ENCODE data around the gene KCNA3.

Gene KCNA3

DNA sequence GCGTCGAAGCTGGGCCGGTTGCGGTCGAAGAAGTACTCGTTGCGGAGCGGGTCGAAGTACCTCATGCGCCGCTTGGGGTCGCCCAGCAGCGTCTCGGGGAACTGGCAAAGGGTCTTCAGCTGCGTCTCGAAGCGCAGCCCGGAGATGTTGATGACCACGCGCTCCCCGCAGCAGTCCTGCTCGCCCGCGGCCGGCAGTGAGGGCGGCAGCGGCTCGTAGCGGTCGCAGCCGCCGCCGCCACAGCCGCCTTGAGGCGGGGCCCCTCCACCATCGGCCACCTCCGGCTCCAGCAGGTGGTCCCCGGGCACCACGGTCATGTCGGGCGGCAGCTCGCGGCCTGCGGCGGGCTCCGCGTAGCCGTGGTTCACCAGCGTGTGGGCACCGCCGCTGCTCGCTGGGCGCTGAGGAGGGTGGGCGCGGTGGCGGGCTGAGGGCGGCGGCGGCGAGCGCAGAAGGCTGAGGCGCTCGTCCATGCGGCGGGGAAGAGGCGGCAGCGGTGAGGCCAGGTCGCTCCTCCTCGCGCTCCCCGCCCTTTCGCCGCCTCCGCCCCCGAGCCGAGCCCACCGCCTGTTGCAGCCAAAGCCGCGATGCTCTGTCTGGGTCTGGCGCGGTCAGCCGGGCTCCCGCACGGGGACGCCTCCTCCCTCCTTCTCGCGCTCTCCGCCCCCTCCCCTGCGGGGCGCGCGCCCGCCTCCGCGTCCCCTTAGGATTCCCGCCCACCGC is at the start of gene KCNA3:
KCNA3 (minus strand) TSS at position 604 of the 723 bp plus-strand sequence; CDS start at position 473, 131 bp downstream.
- peak; percentile 78 for DNase-seq

DNA sequence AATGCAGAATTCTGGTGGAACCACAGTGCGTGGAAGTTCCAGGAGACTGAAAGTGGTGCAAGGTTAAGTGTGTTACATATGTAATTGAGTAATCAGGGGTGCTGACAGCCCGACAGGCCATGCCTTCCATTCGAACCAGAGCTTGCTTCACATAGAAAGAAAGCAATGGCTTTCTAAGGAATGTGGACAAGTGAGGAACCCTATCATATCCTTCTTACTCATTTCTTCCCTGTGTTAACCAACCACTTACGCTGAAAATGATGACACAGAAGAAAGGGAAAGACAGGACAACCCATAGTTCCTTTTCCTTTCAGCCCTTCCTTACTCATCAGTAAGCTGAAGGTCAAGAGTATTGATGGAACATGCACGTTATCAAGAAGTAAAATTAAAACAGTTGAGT is 48.1 kb upstream of the KCNA3 start:
- DNase-seq = no peak

DNA sequence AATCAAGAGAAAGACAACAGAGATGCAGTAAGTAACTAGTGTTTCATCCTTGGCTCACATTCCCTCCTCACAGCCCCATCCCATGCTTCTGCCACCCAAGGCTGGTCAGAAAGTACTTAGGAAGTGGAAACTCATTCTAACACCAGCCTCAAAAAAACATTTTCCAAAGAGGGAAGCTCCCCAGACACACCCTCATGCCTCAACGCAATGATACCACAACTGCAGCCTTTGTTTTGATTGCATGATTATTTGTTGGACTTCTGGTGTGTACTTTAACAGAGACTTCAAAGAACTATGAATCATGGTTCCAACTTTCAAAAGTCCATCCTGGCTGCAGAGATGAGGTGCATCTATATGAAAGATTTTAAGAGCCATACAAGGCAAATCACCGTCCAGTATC is 45.2 kb upstream of the KCNA3 start:
- DNase-seq = no peak

DNA sequence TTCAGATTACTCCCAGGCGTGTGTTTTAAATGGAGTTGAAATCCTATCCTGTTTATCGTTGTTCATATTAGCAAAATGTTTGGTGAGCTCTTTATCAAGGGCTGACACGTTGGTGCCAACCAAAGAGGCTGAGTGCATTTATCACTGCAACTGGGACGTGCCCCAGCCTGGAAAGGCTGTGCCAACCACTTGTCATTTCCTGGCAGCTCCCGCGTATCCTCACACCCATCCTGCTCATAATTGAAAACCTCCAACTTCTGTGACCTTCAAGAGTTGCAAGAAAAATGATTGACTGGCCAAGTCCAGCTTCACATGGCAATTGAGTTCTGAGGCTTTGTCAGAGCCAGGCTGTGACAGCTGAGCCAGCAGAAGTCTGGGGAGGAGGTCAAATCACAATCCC is 43.7 kb upstream of the KCNA3 start:
- DNase-seq = no peak

DNA sequence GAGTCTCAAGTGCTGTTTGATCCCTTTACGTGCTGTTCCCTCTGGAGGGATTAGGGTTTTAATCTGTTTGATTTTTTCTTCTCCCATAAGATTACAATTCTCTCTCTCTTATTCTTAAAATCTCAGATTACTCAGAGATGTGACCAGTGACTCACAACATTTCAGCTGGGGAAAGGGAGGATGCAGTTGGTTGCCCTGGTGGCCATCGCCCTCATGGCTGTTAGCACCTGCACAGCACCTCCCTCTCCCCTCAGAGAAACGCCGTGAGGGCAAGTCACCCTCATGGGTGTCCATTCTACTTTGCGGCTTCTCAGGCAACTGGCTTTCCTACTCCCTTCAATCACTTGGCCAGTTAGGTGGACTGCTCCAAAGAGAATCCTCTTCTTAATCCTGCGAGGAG is 42.4 kb upstream of the KCNA3 start:
- DNase-seq = no peak

DNA sequence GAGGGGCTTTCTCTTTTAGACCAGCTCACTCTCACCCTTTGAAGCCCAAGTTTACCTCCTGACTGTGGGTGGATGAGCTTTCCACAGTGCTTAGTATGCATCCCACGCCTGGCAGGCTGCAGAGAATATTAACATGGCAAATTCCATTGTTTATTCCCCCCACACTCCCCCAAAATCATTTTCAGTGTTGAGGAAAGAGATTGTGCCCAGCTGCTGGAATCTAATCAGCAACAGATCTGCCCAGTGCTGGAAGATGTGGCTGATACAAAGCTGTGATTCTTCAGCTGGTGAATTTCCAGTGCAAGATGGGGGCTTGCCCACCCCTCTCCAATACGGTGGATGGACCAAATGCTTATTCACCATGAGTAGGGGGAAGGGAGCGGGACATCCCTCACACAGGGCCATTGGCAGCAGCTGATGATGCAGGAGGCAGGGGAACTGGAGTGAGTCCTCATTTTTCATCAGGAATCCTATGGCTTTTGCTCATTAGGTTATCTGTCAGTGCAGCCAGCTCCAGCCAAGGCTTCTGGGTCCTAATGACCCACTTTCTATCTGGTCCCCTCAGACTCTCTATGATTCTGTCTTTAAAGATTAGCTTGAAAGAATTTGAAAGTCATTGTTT is 39.7 kb upstream of the KCNA3 start:
- DNase-seq = no peak

DNA sequence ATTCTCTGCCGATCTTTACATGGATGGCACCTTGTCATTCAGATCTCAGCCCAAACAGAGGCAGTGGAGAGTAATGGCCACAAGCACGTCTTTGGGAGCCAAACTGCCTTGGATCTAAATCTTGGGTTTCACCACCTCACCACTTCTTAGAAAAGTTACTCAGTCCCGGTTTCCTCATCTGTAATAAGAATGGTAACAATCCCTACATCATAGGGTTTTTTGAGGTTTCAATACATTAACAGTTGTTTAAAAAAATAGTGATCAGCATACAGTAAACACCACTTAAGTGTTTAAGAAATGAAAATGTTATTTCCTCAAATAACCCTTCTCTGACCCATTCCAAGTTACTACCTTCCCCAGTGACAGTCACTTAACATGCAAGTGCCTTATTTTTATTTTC is 38.5 kb upstream of the KCNA3 start:
- no peak for DNase-seq

DNA sequence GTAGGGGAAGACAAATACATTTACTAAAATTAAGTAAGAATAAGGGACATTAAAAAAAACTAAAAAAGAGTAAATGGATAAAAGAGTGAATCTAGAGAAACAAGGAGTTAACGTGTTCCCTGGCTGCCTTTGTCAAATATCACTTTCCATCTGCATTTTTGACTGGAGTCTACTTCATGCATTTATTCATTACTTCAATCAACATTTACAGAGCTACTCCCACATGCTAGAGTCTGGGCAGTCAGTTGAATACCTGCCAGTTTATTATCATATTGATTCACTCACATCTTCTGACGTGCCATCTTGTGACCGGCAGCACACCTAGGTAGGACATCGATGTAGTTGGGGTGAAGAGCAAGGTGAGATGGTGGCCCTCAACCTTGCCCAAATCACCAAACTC is 35.6 kb upstream of the KCNA3 start:
- no peak for DNase-seq

DNA sequence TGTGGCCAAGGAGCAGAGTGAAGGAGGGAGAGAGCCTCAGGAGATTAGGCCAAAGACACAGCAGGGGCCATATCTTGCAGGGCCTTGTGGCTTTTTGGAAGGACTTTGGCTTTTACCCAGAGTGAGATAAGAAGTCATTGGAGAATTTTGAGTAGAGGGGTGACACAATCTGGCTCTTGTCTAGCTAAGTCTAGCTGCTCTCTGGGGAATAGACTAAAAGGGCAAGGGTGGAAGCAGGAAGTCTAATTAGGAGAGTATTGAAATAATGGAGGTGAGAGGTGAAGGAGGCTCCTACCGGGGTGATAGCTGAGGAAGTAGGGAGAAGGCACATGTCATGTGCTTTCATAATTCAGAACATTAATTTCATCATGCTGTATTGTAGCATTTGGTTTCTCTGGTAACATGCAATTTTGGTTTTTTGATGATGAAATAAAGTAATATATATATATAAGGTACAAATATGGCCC is 34.3 kb upstream of the KCNA3 start:
- DNase-seq = no peak

DNA sequence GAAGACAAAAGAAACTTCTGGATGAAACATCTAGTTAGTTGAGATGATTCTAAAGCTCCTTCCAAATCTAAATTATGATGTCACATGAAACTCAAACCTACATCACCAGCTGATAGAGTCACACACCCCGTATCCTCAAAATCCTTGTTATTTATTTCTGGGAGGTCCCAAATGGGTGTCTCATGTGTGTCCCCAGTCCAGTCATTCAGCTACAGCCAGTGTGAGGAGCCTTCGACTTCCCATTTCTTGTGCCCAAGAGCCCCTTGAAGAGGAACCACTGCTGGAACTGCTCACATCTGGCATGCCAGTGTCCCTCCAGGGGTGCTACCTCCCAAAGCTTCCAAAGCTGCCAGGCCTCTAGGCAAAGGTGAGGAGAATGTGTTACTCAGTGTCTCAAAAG is 32.5 kb upstream of the KCNA3 start:
- DNase-seq = no peak

DNA sequence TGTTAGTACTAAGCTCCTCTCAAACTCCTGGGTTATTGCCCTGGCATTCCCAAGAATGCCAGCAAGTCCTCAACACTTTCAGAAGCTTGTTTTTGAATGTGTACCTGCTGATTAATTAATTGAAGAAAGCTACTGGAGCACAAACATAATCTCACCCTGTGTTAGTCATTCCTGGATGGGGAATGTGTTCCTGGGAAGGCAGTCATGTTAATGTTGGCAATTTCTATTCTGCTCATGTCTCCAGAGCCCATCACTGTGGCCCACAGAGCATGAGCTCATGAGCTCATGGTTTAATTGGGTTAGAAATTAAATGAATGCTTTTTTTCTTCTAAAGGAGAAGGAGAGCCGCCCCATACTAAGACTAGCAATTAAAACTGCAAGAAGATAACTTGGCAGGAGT is 31.9 kb upstream of the KCNA3 start:
- DNase-seq = no peak

DNA sequence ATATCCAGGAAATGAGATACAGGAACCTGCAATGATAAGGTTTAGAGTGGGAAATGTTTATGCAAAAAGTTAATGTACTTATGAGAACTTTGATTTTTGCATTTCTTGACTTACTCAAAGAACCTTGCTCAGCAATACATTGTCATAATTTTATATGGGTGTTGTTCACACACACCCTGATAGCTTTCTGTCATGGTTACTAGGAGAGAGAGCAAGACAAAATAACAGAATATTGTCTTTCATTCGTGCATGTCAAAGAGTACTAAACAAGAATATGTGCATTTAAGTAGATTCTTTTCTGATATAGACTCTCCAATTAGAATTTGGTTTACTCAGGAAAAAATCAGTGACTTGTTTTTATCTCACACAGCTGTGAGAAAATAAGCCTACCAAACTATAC is 27.5 kb upstream of the KCNA3 start:
- no peak for DNase-seq

DNA sequence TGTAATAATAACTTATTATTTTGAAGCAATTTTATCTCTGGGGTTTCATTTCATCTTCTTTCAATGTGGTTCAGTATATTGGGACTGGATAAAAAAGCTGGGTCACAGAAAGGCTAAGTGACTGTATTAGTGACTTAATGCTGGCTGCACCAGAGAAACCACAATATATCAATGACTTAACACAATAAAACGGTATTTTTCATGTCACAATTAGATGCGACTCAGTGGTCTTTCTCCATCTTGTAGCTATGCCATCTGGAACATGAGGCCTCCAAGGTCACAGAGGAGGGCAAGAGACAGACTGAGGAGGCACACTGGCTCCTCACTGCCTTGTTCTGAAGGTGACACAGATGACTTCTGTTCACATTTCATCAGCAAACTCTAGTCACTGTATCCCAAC is 26.0 kb upstream of the KCNA3 start:
- no peak for DNase-seq

DNA sequence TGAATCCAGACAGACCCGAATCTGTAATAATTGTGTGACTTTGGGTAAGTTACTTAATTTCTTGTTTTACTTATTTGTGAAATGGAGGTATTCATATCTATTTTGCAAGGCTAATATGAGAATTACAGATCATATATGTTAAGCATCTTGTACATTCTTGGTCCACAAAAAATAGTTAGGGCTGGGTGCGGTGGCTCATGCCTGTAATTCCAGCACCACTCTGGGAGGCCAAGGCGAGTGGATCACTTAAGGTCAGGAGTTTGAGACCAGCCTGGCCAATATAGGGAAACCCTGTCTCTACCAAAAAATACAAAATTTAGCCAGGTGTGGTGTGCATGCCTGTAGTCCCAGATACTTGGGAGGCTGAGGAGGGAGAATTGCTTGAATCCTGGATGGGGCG is 22.9 kb upstream of the KCNA3 start:
- DNase-seq = no peak

DNA sequence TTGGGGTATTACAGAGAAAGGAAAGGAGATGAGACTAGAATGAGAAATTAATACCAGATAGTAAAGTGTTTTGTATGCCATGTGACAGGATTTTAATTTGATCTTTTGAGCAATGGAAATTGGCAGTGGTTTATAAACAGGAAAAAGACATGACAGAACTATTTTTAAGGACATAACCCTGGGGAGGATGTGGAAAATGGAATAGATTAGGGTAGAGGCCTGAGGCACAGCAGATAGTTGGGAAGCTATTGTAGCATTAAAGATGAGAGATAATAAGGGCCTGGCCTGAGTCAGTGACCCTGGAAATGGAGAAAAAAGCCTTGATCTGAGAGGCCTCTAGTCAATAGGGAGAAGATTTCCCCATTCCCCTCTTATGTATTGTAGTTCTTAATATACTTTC is 22.1 kb upstream of the KCNA3 start:
- no peak for DNase-seq

DNA sequence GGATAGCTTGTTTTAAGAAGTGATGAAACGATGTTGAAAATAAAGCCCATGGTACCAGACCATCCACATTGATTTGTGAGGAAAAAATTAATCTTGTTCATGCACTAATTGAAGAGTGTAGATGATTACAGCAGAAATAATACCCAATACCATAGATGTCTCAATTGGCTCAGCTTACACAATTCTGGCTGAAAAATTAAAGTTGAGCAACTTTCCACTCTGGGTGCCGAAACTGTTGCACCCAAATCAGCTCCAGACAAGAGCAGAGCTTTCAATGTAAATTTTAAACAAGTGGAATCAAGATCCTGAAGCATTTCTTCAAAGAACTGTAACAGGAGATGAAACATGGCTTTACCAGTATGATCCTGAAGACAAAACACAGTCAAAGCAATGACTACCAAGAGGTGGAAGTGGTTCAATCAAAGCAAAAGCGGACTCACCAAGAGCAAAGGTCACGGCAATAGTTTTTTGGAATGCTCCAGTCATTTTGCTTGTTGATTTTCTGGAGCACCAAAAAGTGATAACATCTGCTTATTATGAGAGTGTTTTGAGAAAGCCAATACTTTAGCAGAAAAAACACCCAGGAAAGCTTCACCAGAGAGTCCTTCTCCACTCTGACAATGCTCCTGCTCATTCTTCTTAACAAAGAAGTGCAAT is 16.1 kb upstream of the KCNA3 start:
- DNase-seq = no peak

DNA sequence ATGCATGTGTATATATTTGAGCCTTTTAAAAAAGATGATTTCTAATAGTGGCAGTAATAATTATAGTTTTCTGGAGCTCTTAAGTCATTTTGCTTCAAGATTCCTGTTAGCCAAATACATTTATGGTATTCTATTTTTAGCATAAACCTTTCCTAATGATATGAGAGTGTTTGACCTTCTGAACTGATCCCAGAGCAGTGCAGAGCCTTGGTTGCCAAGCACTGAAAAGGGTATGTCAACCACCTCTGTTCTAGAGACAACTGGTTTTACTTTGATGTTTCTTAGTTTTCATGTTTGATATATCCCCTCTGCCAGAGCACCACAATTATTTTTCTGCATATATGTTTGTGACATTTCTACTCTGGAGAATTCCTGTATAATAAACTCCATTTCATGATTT is 15.1 kb upstream of the KCNA3 start:
- DNase-seq = no peak

DNA sequence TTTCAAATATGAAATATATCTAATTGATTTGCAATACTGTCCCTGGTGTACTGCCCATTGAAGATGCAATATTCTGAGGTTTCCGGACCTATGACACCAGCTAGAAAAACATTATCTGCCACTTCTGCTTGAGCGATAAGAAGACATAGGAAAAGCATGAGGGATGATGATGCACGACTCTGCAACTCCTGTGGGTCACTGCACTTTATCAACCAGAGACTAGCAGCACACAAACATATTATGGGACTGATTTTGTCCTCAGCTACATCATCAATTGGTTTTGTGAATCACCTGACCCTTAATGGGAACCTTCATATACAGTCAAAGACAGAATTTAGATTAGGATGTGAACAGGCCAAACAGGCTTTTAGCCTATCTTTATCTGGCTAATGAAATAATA is 13.8 kb upstream of the KCNA3 start:
- no peak for DNase-seq

DNA sequence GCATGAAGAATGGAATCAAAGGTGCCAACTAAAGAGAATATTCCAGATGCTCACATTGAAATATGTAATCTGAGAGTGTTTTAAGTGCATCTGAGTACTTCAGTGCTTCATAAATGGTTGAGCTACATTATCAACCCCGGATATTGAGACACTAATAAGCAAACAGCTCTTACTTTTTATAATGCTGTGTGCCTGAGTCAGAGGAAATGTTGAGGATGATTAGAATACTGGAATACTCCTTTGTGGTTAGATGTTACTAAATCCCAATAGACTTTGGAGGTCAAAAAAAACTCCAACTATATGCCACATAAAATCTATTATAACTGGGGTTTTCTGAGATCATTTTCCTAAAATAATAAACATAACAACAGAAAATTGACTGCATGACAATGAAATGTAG is 12.5 kb upstream of the KCNA3 start:
- DNase-seq = no peak

DNA sequence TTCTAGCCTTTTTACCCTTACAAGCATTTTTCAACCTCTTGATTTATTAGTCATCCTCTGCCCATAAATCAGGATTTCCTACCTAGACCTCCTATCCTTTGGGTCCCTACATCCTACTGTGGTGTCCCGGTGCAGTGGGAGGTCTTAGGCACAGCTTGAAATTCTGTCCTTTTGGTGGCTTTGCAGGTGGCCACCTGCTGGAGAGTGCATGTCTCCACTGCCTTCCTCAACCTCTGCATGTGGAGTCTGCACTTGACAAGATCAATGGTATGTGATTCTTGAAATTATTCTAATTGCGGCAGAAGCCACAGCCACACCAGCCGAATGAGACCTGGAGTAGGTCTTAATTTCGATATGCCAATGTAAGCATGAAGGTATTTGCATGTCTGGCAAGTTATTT is 11.4 kb upstream of the KCNA3 start:
- DNase-seq = no peak

DNA sequence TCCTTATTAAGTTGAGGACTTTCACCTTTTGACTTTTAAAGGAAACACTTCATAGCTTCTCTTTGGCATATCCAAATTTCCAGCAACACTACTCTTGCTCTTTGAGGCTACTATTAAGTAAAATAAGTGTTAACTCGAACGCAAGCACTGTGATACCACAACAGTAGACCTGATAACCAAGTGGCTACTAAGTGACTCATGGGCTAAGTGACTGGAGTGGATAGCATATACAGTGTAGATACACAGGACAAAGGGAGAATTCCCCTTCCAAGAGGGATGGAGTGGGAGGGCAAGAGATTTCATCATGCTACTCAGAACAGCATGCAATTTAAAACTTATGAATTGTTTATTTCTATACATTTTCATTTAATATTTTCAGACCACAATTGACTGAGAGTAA is 9.8 kb upstream of the KCNA3 start:
- no peak for DNase-seq

DNA sequence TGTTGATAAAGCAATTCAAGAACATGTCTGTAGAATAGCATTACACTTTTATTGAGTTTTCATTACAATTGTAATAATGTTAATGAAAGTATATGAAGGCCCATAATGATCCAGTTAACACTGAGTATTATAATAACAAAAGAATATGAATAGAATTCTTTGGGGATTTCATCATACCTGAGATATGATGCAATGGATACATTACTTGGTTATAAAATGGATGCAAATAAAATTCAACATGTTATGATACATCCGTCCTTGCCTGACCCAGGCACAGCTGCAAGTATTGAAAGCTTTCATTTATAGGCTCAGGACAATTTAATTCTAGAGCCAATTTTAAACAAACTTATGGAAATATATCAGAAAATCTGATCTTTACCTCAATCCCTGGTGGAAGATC is 8.2 kb upstream of the KCNA3 start:
- DNase-seq = no peak

DNA sequence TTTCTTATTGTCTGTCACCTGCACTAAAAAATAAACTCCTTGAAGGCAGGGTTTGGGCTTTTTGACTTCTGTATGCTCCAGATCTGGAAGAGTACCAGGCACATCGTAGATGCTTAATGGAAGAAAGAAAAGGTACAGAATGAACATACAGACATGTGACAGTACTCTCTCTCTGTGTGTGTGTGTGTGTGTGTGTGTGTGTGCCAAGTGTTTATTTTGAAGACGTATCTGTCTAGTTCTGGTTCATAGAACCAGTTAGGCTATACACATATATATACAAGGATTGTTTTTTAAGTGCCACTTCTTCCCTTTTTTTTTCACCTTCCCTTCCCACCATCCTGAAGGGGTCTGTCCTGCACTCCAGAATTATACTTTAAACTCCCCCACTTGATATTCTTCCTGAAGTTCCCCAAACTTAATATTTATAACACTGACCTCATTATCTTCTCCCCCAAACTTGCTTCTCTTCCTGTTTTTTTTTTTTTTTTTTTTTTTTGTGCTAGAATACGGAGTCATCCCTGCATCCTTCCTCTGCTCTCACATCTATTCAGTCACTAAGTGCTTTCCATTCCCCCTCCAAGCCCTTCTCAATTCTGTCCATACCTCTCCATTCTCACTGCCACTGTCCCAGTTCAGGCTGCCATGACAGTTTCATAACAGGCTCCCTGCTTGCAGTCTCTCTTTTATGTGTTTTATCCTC is 5.4 kb upstream of the KCNA3 start:
- no peak for DNase-seq

DNA sequence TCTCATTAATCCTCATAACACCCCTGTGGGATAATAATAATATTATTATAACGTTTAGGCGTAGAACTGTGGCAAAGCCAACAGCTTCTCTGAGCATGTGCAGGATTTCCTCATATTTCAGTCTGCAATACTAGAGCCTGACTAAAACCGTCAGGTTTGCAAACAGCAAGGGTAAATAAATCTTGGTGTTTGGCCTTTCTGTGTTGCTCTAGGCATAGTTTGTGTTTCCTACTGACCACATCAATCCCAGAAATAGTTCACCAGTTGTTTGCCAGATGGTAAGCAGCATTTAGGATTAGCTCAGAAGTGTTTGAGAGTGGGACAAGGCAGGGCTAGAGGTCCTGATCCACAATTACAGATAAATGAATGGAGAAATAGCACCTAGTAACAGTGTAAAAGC is 2.8 kb upstream of the KCNA3 start:
- no peak for DNase-seq

All from stimulated activated CD8-positive, alpha-beta memory T cell treated with anti-CD3 and anti-CD28 coated beads, Interleukin-4, amount 100 ng/mL, for 48 hours (primary cell).